Large intestine (tissue), 3 donors: Measurements from ENCODE around the gene FGGY. TPM values are rescaled to one million over a fixed set of nuclear protein-coding genes. Genes with fewer than 3 reads are reported as not detected.

Source experiments
- DNase-seq, 2 donors: peaks; one replicate each; pipeline versions ENCODE4 v3.0.0 to v3.0.0-alpha.2; 2013
- H3K27ac ChIP-seq: one replicate; pipeline ENCODE4 v1.5.1; 2013; ENCODE audit warnings: low read length
- H3K27me3 ChIP-seq: 2 replicates; pipeline ENCODE4 v1.6.1; 2013; ENCODE audit warnings: low read length; ENCODE audit not compliant: control insufficient read depth, insufficient read depth
- H3K36me3 ChIP-seq: 2 replicates; pipeline ENCODE4 v1.6.1; 2013; ENCODE audit warnings: low read length; ENCODE audit not compliant: control insufficient read depth, insufficient read depth
- H3K4me1 ChIP-seq: one replicate; pipeline ENCODE4 v1.6.1; 2013; ENCODE audit warnings: low read length; ENCODE audit not compliant: control insufficient read depth, insufficient read depth
- H3K4me3 ChIP-seq: one replicate; pipeline ENCODE4 v1.5.1; 2013; ENCODE audit warnings: low read length
- H3K9me3 ChIP-seq: one replicate; pipeline ENCODE4 v1.6.1; 2013; ENCODE audit warnings: mild to moderate bottlenecking, low read depth, low read length, moderate library complexity; ENCODE audit not compliant: control insufficient read depth
- WGBS: methylation state at CpG from one replicate; pipeline ENCODE4 v1.1.5; 2013; ENCODE audit warnings: low lambda C conversion rate; ENCODE audit not compliant: insufficient coverage; 5-methylcytosine and 5-hydroxymethylcytosine counted together
- polyA plus RNA-seq: library from polyadenylated mRNA; unstranded; fragments of 120-200 nt; gene quantifications from one replicate; pipeline ENCODE4 v1.2.1, GENCODE V29; 2013

The FGGY gene
- polyA plus RNA-seq, 1 donor: 17.5 TPM

GRCh38 chr1:59769736-59770095 lies 472.8 kb downstream of the FGGY start:
- Histone ChIP-seq H3K27me3 (no peaks in the 10 kb centered on the region), H3K9me3 (no peaks in the 10 kb centered on the region), H3K36me3 (no peaks in the 10 kb centered on the region), H3K4me1 (no peaks in the 10 kb centered on the region), H3K4me3 (no peak overlapping the region), H3K27ac (no peak overlapping the region)
- no peak for DNase-seq
- WGBS: no CpG with 5 or more reads among the region's 4 CpGs

GRCh38 chr1:59771361-59771760 lies 474.5 kb downstream of the FGGY start:
- no peak overlapping the region for H3K4me3 ChIP-seq
- H3K4me1 ChIP-seq: no peaks in the 10 kb centered on the region
- H3K9me3 ChIP-seq: no peaks in the 10 kb centered on the region
- no peaks in the 10 kb centered on the region for H3K36me3 ChIP-seq
- H3K27me3 ChIP-seq: no peaks in the 10 kb centered on the region
- WGBS: 71% methylated on average over 1 of the region's 3 CpGs
- DNase-seq: no peak
- H3K27ac ChIP-seq: no peak overlapping the region

GRCh38 chr1:59775480-59775879 lies 478.6 kb downstream of the FGGY start:
- Histone ChIP-seq H3K4me3 (no peak overlapping the region), H3K4me1 (no peaks in the 10 kb centered on the region), H3K27ac (no peak overlapping the region), H3K9me3 (no peaks in the 10 kb centered on the region), H3K27me3 (no peaks in the 10 kb centered on the region), H3K36me3 (no peaks in the 10 kb centered on the region)
- no CpG with 5 or more reads among the region's 4 CpGs for WGBS
- DNase-seq: no peak

GRCh38 chr1:59776960-59777852 lies 480.3 kb downstream of the FGGY start:
- Histone ChIP-seq H3K4me3 (no peak overlapping the region), H3K9me3 (no peaks in the 10 kb centered on the region), H3K27ac (no peak overlapping the region), H3K36me3 (no peaks in the 10 kb centered on the region), H3K4me1 (no peaks in the 10 kb centered on the region), H3K27me3 (no peaks in the 10 kb centered on the region)
- no CpG with 5 or more reads among the region's 7 CpGs for WGBS
- DNase-seq: no peak

GRCh38 chr1:59779949-59780348 lies 483.1 kb downstream of the FGGY start:
- Histone ChIP-seq H3K4me3 (no peak overlapping the region), H3K27ac (no peak overlapping the region), H3K27me3 (no peaks in the 10 kb centered on the region), H3K36me3 (no peaks in the 10 kb centered on the region), H3K4me1 (no peaks in the 10 kb centered on the region), H3K9me3 (no peaks in the 10 kb centered on the region)
- no CpG with 5 or more reads among the region's 2 CpGs for WGBS
- DNase-seq: no peak

GRCh38 chr1:59788825-59789224 lies 491.9 kb downstream of the FGGY start:
- H3K9me3 ChIP-seq: peaks cover 9% of the 10 kb centered on the region
- no peaks in the 10 kb centered on the region for H3K27me3 ChIP-seq
- no peak overlapping the region for H3K4me3 ChIP-seq
- no peak overlapping the region for H3K27ac ChIP-seq
- no peaks in the 10 kb centered on the region for H3K4me1 ChIP-seq
- H3K36me3 ChIP-seq: peaks cover 3% of the 10 kb centered on the region
- DNase-seq: no peak

GRCh38 chr1:59798600-59798999 lies 501.7 kb downstream of the FGGY start:
- H3K9me3 ChIP-seq: no peaks in the 10 kb centered on the region
- DNase-seq: no peak
- H3K27me3 ChIP-seq: no peaks in the 10 kb centered on the region

GRCh38 chr1:59803458-59804038 lies 506.7 kb downstream of the FGGY start:
- Histone ChIP-seq H3K4me3 (no peak overlapping the region), H3K4me1 (no peaks in the 10 kb centered on the region), H3K27ac (no peak overlapping the region), H3K27me3 (no peaks in the 10 kb centered on the region), H3K36me3 (no peaks in the 10 kb centered on the region), H3K9me3 (no peaks in the 10 kb centered on the region)
- no CpG with 5 or more reads among the region's 1 CpG for WGBS
- no peak for DNase-seq

More at GRCh38 chr1:59798600-59798999, 501.7 kb downstream of the FGGY start:
- no peak overlapping the region for H3K4me3 ChIP-seq
- H3K4me1 ChIP-seq: no peaks in the 10 kb centered on the region
- no peaks in the 10 kb centered on the region for H3K36me3 ChIP-seq
- H3K27ac ChIP-seq: no peak overlapping the region

GRCh38 chr1:59804301-59804700 lies 507.4 kb downstream of the FGGY start:
- no peaks in the 10 kb centered on the region for H3K27me3 ChIP-seq
- H3K4me3 ChIP-seq: no peak overlapping the region
- no peaks in the 10 kb centered on the region for H3K4me1 ChIP-seq
- DNase-seq: no peak
- H3K36me3 ChIP-seq: no peaks in the 10 kb centered on the region
- H3K27ac ChIP-seq: no peak overlapping the region
- no peaks in the 10 kb centered on the region for H3K9me3 ChIP-seq

- Histone ChIP-seq H3K27me3 (no peaks in the 10 kb centered on the region), H3K27ac (no peak overlapping the region), H3K9me3 (no peaks in the 10 kb centered on the region), H3K36me3 (no peaks in the 10 kb centered on the region), H3K4me3 (no peak overlapping the region), H3K4me1 (no peaks in the 10 kb centered on the region)
- DNase-seq: no peak
Measured at GRCh38 chr1:59805554-59805953, 508.7 kb downstream of the FGGY start.
